HFF-Myc (cell line): ENCODE data around the gene TNS2.
A peak's percentile ranks its signal among the peaks of the same experiment; 100 is the strongest.
"Not testable (repeated sequence)": the region's sequence is repeated elsewhere in the genome, so short reads cannot be mapped to it uniquely, and the experiment has no call there.

Source experiments
- DNase-seq: peaks from one replicate; pipeline ENCODE4 v3.0.0-alpha.2; 2011; ENCODE audit warnings: low read depth; ENCODE audit errors: extremely low read depth
- H3K4me3 ChIP-seq: replicated peaks from 2 replicates; pipeline ENCODE4 v1.5.1; 2011; ENCODE audit warnings: low read depth, mild to moderate bottlenecking, control low read depth, low read length
- TF ChIP-seq, protein P1 (sequence below): IDR thresholded peaks from 2 replicates; pipeline ENCODE4 v1.5.1; 2012; ENCODE audit warnings: mild to moderate bottlenecking, low read depth, low read length, control low read depth; ENCODE audit errors: missing control alignments

The TNS2 gene

DNA sequence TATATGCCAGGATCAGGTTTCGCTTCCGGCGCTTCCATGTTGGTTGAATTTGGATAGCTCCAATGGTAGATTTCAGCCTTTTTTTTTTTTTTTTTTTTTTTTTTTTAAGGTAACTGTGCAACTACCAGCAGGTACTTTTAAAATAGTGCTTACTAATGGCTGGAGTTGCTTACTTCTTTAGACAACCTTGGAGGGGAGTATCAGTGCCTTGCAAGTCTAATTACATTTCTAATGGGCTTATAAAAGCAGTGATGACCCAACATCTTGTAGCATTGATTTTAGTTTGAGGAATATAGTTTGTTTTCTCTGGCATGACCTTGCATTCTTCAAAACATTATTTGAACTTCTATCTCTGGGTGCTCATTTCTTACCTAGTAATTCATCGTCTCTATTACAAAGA is 42.5 kb upstream of the TNS2 start:
- H3K4me3 ChIP-seq: peak overlapping the region; percentile 88
- DNase-seq: no peak
- TF ChIP-seq, protein P1, sequence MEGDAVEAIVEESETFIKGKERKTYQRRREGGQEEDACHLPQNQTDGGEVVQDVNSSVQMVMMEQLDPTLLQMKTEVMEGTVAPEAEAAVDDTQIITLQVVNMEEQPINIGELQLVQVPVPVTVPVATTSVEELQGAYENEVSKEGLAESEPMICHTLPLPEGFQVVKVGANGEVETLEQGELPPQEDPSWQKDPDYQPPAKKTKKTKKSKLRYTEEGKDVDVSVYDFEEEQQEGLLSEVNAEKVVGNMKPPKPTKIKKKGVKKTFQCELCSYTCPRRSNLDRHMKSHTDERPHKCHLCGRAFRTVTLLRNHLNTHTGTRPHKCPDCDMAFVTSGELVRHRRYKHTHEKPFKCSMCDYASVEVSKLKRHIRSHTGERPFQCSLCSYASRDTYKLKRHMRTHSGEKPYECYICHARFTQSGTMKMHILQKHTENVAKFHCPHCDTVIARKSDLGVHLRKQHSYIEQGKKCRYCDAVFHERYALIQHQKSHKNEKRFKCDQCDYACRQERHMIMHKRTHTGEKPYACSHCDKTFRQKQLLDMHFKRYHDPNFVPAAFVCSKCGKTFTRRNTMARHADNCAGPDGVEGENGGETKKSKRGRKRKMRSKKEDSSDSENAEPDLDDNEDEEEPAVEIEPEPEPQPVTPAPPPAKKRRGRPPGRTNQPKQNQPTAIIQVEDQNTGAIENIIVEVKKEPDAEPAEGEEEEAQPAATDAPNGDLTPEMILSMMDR: no peak

DNA sequence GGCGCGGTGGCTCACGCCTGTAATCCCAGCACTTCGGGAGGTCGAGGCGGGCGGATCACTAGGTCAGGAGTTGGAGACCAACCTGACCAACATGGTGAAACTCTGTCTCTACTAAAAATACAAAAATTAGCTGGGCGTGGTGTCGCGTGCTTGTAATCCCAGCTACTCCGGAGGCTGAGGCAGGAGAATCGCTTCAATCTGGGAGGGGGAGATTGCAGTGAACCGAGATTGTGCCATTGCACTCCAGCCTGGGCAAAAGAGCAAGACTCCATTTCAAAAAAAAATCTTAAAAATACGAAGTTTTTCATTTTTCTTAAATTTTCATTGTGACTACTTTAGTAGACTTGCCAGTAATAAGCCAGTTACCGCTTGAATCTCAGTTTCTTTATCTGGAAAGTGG is 41.1 kb upstream of the TNS2 start:
- peak overlapping the region; percentile 88 for H3K4me3 ChIP-seq
- not testable (repeated sequence) for DNase-seq

DNA sequence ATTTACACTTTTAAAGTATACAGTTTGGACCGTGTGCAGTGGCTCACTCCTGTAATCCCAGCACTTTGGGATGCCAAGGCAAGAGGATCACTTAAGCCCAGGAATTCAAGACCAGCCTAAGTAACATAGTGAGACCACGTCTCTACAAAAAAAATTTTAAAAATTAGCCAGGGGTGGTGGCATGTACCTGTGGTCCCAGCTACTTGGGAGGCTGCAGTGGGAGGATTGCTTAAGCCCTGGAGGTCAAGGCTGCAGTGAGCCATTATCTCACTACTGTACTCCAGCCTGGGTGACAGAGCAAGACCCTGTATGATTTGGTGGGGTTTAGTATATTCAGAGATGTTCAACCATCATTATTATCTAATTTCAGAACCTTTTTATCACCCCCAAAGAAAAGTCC is 38.9 kb upstream of the TNS2 start:
- no peak overlapping the region for H3K4me3 ChIP-seq
- no peak for DNase-seq
- TF ChIP-seq, protein P1: no peak

DNA sequence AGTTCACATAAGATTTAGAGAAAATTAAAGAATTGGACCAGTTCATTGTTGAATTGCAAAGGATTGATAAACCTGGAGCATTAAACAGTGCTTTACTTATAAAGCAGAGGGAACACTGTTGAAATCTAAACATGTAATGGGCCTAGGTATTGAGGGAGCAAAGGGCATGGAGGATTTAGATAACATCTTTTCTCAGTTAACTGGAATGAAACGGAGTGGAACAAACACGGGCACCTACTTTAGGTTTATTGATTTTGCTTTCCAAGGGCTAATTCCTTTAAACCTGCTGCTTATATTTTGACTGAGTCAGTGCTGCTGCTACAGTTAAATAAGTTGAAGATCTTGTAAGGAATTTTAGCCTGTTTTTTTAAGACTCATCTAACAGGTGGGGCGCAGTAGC is 38.0 kb upstream of the TNS2 start:
- TF ChIP-seq, protein P1: no peak
- no peak for DNase-seq
- no peak overlapping the region for H3K4me3 ChIP-seq

DNA sequence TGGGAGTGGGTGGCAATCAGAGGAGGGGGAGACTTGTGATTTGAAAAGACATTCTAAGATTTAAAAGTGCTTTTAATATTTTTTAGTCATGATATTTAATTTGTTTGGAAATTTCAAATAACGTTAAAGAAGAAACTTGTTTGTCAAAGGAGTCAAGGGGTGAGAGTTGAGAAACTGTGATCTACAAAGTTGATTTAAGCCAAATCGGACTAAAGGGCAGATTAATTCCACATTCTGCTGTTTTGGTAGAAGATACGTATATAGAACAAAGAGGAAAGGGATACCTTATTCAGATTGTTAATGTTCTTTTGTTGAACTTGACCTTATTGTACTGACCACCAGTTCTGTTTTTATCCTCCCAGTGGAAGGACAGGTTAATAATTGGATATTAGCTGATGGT is 36.9 kb upstream of the TNS2 start:
- no peak for DNase-seq
- H3K4me3 ChIP-seq: no peak overlapping the region
- TF ChIP-seq, protein P1: no peak

DNA sequence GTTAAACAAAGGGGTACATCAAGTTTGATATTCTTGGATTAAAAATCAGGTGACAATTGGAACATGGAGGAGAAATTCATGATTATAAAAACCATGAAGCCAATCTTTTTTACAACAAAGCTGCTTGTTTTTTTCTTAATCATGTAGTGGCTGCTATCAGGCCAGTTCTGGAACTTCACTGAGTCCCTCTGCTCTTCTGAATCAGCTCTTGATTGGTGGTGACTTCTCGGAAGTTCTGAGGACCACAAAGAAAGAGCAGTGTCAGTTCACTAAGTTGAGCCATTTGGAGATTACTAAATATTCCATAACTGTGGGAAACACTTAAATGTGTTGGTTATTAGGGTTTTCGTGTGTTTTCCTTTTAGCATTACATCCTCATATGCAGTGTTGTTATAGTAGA is 35.2 kb upstream of the TNS2 start:
- TF ChIP-seq, protein P1: no peak
- no peak overlapping the region for H3K4me3 ChIP-seq
- no peak for DNase-seq

DNA sequence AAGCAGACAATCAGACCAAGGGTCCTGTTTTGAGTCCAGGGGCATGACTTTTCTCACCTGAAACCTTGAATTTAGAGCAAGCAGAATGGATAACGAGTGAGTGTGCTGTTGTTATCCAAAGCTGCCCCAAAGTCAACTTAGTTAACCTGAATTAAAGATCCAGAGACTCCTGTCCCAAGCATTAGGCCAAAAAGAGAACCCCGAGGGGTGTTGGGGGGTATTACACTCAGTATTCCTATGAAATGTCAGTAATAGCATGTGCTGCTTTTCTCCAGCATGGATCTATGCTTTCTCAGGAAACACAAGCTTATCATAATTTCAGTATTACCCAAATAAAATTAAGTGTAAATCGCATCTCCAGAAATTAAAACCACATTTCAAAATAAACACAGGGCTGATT is 24.6 kb upstream of the TNS2 start:
- DNase-seq: no peak
- no peak overlapping the region for H3K4me3 ChIP-seq
- TF ChIP-seq, protein P1: peak; percentile 2

DNA sequence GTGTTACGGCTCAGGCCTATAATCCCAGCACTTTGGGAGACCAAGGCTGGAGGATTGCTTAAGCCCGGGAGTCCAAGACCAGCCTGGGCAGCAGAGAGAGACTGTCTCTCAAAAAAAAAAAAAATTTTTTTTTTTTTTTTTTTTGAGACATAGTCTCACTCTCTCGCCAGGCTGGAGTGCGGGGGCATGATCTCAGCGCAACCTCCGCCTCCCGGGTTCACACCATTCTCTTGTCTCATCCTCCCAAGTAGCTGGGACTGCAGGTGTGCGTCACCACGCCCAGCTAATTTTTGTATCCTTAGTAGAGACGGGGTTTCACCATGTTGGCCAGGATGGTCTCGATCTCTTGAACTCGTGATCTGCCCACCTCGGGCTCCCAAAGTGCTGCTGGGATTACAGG is 22.9 kb upstream of the TNS2 start:
- DNase-seq, H3K4me3 ChIP-seq: not testable (repeated sequence)
